Gastrocnemius medialis (tissue), 4 donors: ENCODE results near the gene MRPL49. TPM values are rescaled to one million over a fixed set of nuclear protein-coding genes. Genes with fewer than 3 reads are reported as not detected.
"Not testable (repeated sequence)": the region's sequence is repeated elsewhere in the genome, so short reads cannot be mapped to it uniquely, and the experiment has no call there.

Experiments
- ATAC-seq, 2 donors: fragments of 150-250 bp; one replicate each; pipeline ENCODE4 v1.9.1; 2016
- DNase-seq, 2 donors: peaks; one replicate each; pipeline ENCODE4 v3.0.0-alpha.2; 2019
- H3K27ac ChIP-seq, 4 donors: fragments of 200-600 bp; sonication (generic); 1 replicate in 1 of 4; 2 replicates in 3 of 4; pipeline ENCODE4 v1.5.1; 2016 to 2018; ENCODE audit warnings: mild to moderate bottlenecking in 2 of 4, moderate library complexity in 1 of 4
- H3K27me3 ChIP-seq, 3 donors: fragments of 200-600 bp; sonication (generic) in 2 of 3; 1 replicate in 1 of 3; 2 replicates in 2 of 3; pipeline versions ENCODE4 v1.5.1 to v1.6.0; 2016 to 2019; ENCODE audit warnings: mild to moderate bottlenecking in 1 of 3, moderate library complexity in 1 of 3
- H3K36me3 ChIP-seq, 2 donors: fragments of 200-600 bp; sonication (generic) in 1 of 2; one replicate each; pipeline ENCODE4 v1.5.1; 2017 to 2018
- H3K4me1 ChIP-seq, 2 donors: fragments of 200-600 bp; sonication (generic) in 1 of 2; one replicate each; pipeline ENCODE4 v1.5.1; 2016 to 2017; ENCODE audit warnings: mild to moderate bottlenecking in 2 of 2
- H3K4me3 ChIP-seq, 4 donors: fragments of 200-600 bp; sonication (generic) in 3 of 4; 1 replicate in 1 of 4; 2 replicates in 3 of 4; pipeline ENCODE4 v1.5.1; 2016 to 2019; ENCODE audit warnings: mild to moderate bottlenecking in 2 of 4
- H3K9me3 ChIP-seq, 3 donors: fragments of 200-600 bp; sonication (generic) in 2 of 3; 1 replicate in 1 of 3; 2 replicates in 2 of 3; pipeline ENCODE4 v1.5.1; 2016 to 2019
- CTCF ChIP-seq, 5 experiments: fragments of 450-650 bp in 3 of 5; fragments of 200-600 bp in 2 of 5; sonication (generic) in 2 of 5; IDR thresholded peaks in 4 of 5; conservative IDR thresholded peaks in 1 of 5; 1 replicate in 4 of 5; 2 replicates in 1 of 5; pipeline ENCODE4 v1.5.1; 2016 to 2019; ENCODE audit warnings: antibody characterized with exemption in 5 of 5, mild to moderate bottlenecking in 3 of 5, moderate library complexity in 3 of 5
- POLR2A ChIP-seq, 2 donors: fragments of 450-650 bp; IDR thresholded peaks; one replicate each; pipeline ENCODE4 v1.6.1; 2017; ENCODE audit warnings: antibody characterized with exemption in 2 of 2, mild to moderate bottlenecking in 2 of 2, moderate library complexity in 2 of 2
- in situ Hi-C, 4 donors: fragments of 200-750 bp; cut with MboI; loops; one replicate each; pipeline versions ENCODE4 v1.15.0 to v1.8.0; 2017; ENCODE audit warnings: low sequenced_read_pairs in 4 of 4
- intact Hi-C: fragments of 100-400 bp; cut with DNase I; formaldehyde crosslinking; loops from one replicate; pipeline ENCODE4 v1.15.1; 2023; ENCODE audit warnings: low total_unique reads
- microRNA-seq, 2 donors: library from miRNA; unstranded; fragments of <30 nt; microRNA quantifications; one replicate each; pipeline ENCODE4, GENCODE V29; 2016; ENCODE audit warnings: borderline replicate concordance in 2 of 2
- total RNA-seq, 4 donors: library from RNA; depleted of rRNA; stranded (reverse); fragments of >200 nt; gene quantifications; one replicate each; pipeline versions ENCODE4 v1.1.0 to v1.2.3, GENCODE V29; 2016

MRPL49 gene
- total RNA-seq, 4 donors from 2014 or later, result 54.9 to 76.5 (median 63.6) TPM

- Histone ChIP-seq H3K27me3 (no peaks in the 10 kb centered on the region), H3K9me3 (no peaks in the 10 kb centered on the region), H3K27ac (no peak within 1 kb of the TSS), H3K4me3 (no peak within 1 kb of the TSS), H3K36me3 (no peaks in the 10 kb centered on the region), H3K4me1 (peaks cover 0 to 7% of the 10 kb centered on the region in 2 donors)
- DNase-seq, result no peak
- no peak for ATAC-seq
- no peak for TF ChIP-seq POLR2A (IDR thresholded peaks at IDR 0.05)
- no peak for TF ChIP-seq CTCF (IDR thresholded peaks at IDR 0.05 in 4 of 5, conservative IDR thresholded peaks at IDR 0.05 in 1 of 5)
- in situ Hi-C loops, result no loop called here
- intact Hi-C loops, result no loop called here
Measured at GRCh38 chr11:65170058-65170534, 48.0 kb downstream of the MRPL49 start, which contains the start of gene SPDYC. TSS of gene SPDYC (plus strand) at chr11:65170233. CDS start at chr11:65171358, 1,125 bp downstream.

- ATAC-seq, result no peak
- DNase-seq, result peak in 1 of 2 donors; percentile 8
- H3K4me3 ChIP-seq, result no peak overlapping the region
- intact Hi-C loops (no loop called here), in situ Hi-C loops (no loop called here)
- no peaks in the 10 kb centered on the region for H3K36me3 ChIP-seq
- no peaks in the 10 kb centered on the region for H3K27me3 ChIP-seq
- H3K9me3 ChIP-seq, result no peaks in the 10 kb centered on the region
- H3K27ac ChIP-seq, result no peak overlapping the region
- TF ChIP-seq POLR2A (IDR thresholded peaks at IDR 0.05) (no peak), CTCF (IDR thresholded peaks at IDR 0.05 in 4 of 5, conservative IDR thresholded peaks at IDR 0.05 in 1 of 5) (no peak)
- H3K4me1 ChIP-seq, result peaks cover 0 to 7% of the 10 kb centered on the region in 2 donors
Measured at GRCh38 chr11:65172600-65172999, 50.5 kb downstream of the MRPL49 start.

GRCh38 chr11:65174571-65175010 lies 52.5 kb downstream of the MRPL49 start:
- in situ Hi-C loops, H3K4me3 ChIP-seq, ATAC-seq, H3K27me3 ChIP-seq, H3K4me1 ChIP-seq, DNase-seq, intact Hi-C loops, H3K9me3 ChIP-seq, H3K36me3 ChIP-seq: not testable (repeated sequence)
- H3K27ac ChIP-seq, result peak overlapping the region in 2 of 4 donors; percentile 57 to 62

Small RNA genes within 50 kb of the gene (microRNA-seq; reads per million reads assigned to microRNA genes)
- 0 to 1.2 reads per million in 2 donors for gene MIR6751

Other genes with a start within 250 kb of the MRPL49 start
- 10 to 100 TPM; 24.8 to 46.2 (median 31.3) TPM for gene EHD1, start 243.7 kb upstream of the MRPL49 start, total RNA-seq
- gene ATG2A, start 205.1 kb upstream of the MRPL49 start, total RNA-seq, result 10 to 100 TPM; 10.7 to 97.5 (median 37.9) TPM
- gene PPP2R5B, start 197.6 kb upstream of the MRPL49 start, total RNA-seq, result 10 to 100 TPM; 17.2 to 34.2 (median 24.3) TPM
- not detected for gene GPHA2, start 186.4 kb upstream of the MRPL49 start, total RNA-seq
- gene MAJIN, start 150.2 kb upstream of the MRPL49 start, total RNA-seq, result not detected
- gene BATF2, start 125.3 kb upstream of the MRPL49 start, total RNA-seq, result 1 to 10 TPM in 3 of 4 donors, under 1 TPM in 1; 0.97 to 3.3 (median 2.3) TPM
- 100 to 1,000 TPM; 150 to 268 (median 170) TPM for gene ARL2, start 108.2 kb upstream of the MRPL49 start, total RNA-seq
- 10 to 100 TPM; 16.9 to 33.3 (median 25.9) TPM for gene SNX15, start 94.9 kb upstream of the MRPL49 start, total RNA-seq
- 10 to 100 TPM in 3 of 4 donors, 1 to 10 TPM in 1; 9.0 to 27.2 (median 14.4) TPM for gene SAC3D1, start 81.1 kb upstream of the MRPL49 start, total RNA-seq
- gene NAALADL1, start 63.8 kb upstream of the MRPL49 start, total RNA-seq, result 1 to 10 TPM in 3 of 4 donors, under 1 TPM in 1; 0.22 to 4.0 (median 2.6) TPM
- 1 to 10 TPM in 1 of 4 donors, under 1 TPM in 2, not detected in 1; 0.36 to 1.3 (median 1.00) TPM for gene CDCA5, start 38.3 kb upstream of the MRPL49 start, total RNA-seq
- 10 to 100 TPM; 35.7 to 42.0 (median 40.6) TPM for gene ZFPL1, start 38.1 kb upstream of the MRPL49 start, total RNA-seq
- 100 to 1,000 TPM; 206 to 515 (median 266) TPM for gene VPS51, start 26.1 kb upstream of the MRPL49 start, total RNA-seq
- gene TM7SF2, start 10.4 kb upstream of the MRPL49 start, total RNA-seq, result 10 to 100 TPM in 2 of 4 donors, 1 to 10 TPM in 2; 7.3 to 18.4 (median 11.0) TPM
- gene ZNHIT2, start 4.6 kb upstream of the MRPL49 start, total RNA-seq, result 10 to 100 TPM; 10.3 to 30.7 (median 24.1) TPM
- 100 to 1,000 TPM; 353 to 521 (median 436) TPM for gene FAU, start 187 bp upstream of the MRPL49 start, total RNA-seq
- gene SYVN1, start 12.2 kb downstream of the MRPL49 start, total RNA-seq, result 10 to 100 TPM; 24.6 to 77.5 (median 37.3) TPM
- gene SPDYC, start 47.9 kb downstream of the MRPL49 start, total RNA-seq, result not detected
- gene CAPN1, start 59.6 kb downstream of the MRPL49 start, total RNA-seq, result 100 to 1,000 TPM in 2 of 4 donors, 10 to 100 TPM in 2; 52.7 to 153 (median 106) TPM
- gene POLA2, start 139.6 kb downstream of the MRPL49 start, total RNA-seq, result 1 to 10 TPM; 2.9 to 9.2 (median 6.9) TPM
- gene CDC42EP2, start 192.5 kb downstream of the MRPL49 start, total RNA-seq, result 10 to 100 TPM in 1 of 4 donors, 1 to 10 TPM in 3; 5.0 to 11.6 (median 5.6) TPM
- 10 to 100 TPM; 22.4 to 46.4 (median 36.1) TPM for gene DPF2, start 211.5 kb downstream of the MRPL49 start, total RNA-seq
- gene TIGD3, start 232.4 kb downstream of the MRPL49 start, total RNA-seq, result under 1 TPM; 0.16 to 0.71 (median 0.48) TPM